HG03439 (cell line): ENCODE measurements around the gene GAS7.
"Not testable (repeated sequence)": the region's sequence is repeated elsewhere in the genome, so short reads cannot be mapped to it uniquely, and the experiment has no call there.

ENCODE experiments used
- ATAC-seq: cut with Tn5 transposase; IDR thresholded peaks from one replicate; pipeline ENCODE4 v1.9.1; 2021; ENCODE audit warnings: mild to moderate bottlenecking, moderate library complexity; ENCODE audit not compliant: unreplicated experiment

Gene GAS7

GRCh38 chr17:10077561-10078299 is 120.7 kb downstream of the GAS7 start:
- ATAC-seq = no peak

GRCh38 chr17:10075919-10076318 is 122.5 kb downstream of the GAS7 start:
- ATAC-seq = no peak

DNA sequence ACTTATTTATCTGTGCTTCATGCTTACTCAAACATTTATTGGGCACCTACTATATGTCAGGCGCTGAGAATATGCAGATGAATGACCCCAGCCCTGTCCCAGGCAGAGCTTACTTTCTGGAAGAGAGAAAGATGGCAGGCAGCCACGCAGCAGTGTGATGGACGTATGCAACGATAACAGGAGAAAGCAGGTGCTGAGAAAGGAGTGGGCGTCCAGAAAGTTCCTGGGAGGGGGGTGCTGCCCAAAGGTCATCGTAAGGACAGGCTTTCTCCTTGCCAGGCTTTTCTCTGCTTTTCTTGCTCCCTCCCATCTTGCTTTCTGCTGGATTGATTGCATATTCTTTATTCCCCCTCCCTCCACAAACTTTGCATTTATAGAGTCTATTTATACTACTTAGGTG is 124.5 kb downstream of the GAS7 start:
- ATAC-seq = no peak

DNA sequence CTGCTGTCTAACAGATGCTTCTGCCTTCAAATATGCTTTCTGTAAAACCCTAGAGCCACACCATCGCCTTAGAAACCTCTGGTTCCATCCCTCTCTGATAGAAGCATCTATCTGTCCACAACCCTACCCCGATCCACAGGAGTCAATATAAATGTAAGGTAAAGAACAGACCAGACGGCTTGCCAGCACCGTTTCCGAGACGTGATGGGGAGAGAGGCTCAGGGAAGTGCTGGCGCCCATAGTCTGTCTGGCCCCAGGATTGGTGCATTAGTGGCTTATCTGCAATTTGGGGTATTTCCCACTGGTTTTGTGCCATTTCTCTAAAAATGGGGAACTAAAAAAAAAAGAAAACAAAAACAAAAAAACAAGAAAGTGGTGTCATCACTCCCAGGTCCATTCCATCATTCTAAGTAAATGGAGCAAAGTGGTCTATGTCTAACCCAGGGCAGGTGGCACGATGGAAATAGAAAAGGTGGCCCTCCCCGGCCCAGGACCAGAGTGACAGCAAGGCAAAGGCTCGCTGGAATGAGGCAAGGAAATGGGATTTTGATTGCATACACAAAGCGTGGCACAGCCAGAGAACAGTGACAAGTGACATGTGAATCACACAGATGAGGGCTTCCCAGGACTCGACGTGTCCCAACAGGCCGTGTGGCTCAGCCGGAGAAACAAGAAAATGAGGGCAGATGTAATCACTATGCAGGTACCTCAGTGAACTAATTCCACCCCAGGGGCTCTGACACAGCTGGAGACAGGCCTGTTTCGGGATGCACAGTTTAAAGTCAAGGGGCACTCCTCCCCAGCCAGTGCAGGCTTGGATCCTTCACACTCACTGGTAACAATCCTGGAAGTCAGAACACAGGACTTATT is 125.6 kb downstream of the GAS7 start:
- no peak for ATAC-seq

- ATAC-seq = no peak
These were observed 126.3 kb downstream of the GAS7 start for GRCh38 chr17:10072086-10072485.

DNA sequence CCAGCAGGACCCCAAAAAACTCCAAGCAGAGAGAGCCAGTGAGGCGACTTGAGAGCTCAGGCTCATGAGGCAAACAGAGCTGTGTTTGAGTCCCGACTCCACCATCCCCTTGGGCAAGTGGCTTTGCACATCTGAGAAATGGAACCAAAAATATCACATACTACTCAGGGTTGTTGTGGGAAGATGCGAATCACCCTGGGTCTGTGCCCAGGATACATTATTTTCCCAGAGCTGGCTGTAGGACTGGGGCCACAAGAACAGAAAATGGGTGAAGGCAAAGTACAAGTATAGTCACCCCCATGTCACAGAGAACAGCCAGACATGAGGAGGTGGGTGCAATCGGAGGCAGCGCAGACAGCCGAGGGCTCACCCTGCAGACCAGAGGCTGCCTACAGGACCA is 127.3 kb downstream of the GAS7 start:
- no peak for ATAC-seq

- no peak for ATAC-seq
These were observed 127.7 kb downstream of the GAS7 start for GRCh38 chr17:10070690-10071089.

- no peak for ATAC-seq
These were observed 129.1 kb downstream of the GAS7 start for GRCh38 chr17:10069301-10069700.

- no peak for ATAC-seq
These were observed 130.8 kb downstream of the GAS7 start for GRCh38 chr17:10067446-10068143.

- ATAC-seq = no peak
These were observed 133.9 kb downstream of the GAS7 start for GRCh38 chr17:10064536-10064935.

- ATAC-seq = no peak
These were observed 134.6 kb downstream of the GAS7 start for GRCh38 chr17:10063730-10064241.

- ATAC-seq = no peak
These were observed 135.6 kb downstream of the GAS7 start for GRCh38 chr17:10062691-10063385.

GRCh38 chr17:10061111-10061845 is 137.1 kb downstream of the GAS7 start:
- ATAC-seq = no peak

- ATAC-seq = no peak
These were observed 137.9 kb downstream of the GAS7 start for GRCh38 chr17:10060526-10060925.

DNA sequence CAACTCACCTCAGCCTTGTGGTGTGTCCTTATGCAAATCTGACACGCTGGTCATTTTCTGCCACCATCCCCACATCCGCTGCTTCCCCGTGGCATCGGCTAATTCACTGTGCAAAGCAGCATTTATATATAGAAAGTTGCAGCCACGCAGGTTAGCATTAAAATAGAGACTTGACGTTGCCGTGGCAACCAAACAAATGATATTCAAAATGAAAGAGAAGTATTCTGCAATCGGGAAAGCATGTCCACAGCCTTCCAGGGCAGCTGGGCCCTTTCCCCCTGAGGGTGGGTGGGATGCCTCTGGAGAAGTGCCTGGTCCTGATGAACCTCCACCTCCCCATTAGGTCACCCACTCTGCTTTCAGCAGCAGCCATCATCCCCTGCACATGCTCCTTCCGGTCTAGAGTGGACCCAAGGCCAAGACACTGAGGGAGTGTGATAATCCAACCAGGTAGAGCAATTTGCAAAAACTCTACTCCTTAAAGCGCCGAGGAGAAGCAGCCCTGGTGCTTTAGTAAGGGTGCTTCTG is 138.7 kb downstream of the GAS7 start:
- peak; percentile 83 for ATAC-seq

- ATAC-seq = no peak
These were observed 139.3 kb downstream of the GAS7 start for GRCh38 chr17:10058921-10059683.

DNA sequence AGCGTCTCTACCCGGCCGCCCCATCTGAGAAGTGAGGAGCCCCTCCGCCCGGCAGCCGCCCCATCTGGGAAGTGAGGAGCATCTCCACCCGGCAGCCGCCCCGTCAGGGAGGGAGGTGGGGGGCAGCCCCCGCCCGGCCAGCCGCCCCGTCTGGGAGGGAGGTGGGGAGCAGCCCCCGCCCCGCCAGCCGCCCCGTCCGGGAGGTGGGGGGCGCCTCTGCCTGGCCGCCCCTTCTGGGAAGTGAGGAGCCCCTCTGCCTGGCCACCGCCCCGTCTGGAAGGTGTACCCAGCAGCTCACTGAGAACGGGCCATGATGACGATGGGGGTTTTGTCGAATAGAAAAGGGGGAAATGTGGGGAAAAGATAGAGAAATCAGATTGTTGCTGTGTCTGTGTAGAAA is 140.9 kb downstream of the GAS7 start:
- not testable (repeated sequence) for ATAC-seq

GRCh38 chr17:10055262-10055975 is 143.0 kb downstream of the GAS7 start:
- ATAC-seq = no peak
